HG02840 (cell line): ENCODE measurements around the gene RASGRP1.
"Not testable (repeated sequence)": the region's sequence is repeated elsewhere in the genome, so short reads cannot be mapped to it uniquely, and the experiment has no call there.

Experiments used
- ATAC-seq: cut with Tn5 transposase; IDR thresholded peaks from one replicate; pipeline ENCODE4 v1.9.1; 2021; ENCODE audit warnings: mild to moderate bottlenecking, moderate library complexity, moderate number of reproducible peaks; ENCODE audit not compliant: unreplicated experiment, low FRiP score

RASGRP1 gene

DNA sequence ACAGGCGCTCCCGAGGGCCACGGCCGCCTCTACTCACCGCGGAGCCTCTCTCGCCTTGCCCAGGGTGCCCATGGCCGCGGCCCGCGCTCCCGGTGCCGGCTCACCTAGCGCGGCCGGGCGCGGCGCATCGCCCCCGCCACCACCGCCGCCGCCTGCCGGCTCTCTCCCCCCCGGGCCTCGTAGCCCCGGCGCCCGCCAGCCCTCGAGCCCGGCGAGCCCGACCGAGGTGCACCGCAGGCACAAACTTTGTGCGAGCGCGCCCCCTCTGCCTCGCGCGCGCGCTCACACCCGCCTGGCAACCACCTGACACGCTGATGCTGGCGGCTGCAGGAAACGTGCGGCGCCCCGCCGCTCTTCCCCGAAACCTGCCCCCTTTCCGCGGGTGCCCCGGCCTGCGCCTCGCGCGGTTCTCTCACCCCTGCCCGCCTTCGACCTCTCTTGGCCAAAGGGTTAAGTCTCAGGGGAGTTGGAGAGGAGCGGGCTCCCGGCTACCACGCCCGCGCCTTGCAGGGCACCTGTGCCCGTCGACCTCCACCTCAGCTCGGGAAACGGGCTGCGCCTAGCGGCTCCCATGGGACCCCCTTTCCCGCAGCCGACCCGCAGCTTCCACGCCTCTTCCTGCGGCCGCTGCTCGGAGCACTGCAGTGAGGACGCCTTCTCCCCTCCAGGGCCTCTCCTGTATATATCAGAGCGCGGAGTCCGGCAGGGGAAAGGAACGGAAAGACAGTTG lies at the start of gene RASGRP1:
RASGRP1 (minus strand) TSS at position 258 of the 730 bp plus-strand sequence; CDS start at position 72, 186 bp downstream.
- ATAC-seq: peak; percentile 40

DNA sequence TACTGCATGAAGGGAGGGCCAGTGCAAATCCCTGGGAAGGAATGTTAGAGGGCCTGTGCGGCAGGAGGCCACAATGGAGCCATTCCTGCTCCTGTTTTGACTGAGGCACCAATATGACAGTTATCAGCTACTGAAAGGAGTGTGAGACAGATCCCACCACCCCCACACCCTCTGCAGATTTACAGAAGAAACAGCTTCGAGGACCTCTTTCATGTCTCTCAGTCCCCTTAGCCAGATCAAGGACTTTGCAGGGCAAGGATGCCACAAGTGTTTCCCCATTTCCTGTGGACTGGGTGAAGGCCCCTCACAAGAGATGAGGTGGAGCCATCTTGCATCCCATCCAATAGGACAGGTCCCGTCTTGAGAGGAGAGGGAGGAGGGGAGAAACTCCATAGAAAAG lies 48.5 kb upstream of the RASGRP1 start:
- no peak for ATAC-seq

DNA sequence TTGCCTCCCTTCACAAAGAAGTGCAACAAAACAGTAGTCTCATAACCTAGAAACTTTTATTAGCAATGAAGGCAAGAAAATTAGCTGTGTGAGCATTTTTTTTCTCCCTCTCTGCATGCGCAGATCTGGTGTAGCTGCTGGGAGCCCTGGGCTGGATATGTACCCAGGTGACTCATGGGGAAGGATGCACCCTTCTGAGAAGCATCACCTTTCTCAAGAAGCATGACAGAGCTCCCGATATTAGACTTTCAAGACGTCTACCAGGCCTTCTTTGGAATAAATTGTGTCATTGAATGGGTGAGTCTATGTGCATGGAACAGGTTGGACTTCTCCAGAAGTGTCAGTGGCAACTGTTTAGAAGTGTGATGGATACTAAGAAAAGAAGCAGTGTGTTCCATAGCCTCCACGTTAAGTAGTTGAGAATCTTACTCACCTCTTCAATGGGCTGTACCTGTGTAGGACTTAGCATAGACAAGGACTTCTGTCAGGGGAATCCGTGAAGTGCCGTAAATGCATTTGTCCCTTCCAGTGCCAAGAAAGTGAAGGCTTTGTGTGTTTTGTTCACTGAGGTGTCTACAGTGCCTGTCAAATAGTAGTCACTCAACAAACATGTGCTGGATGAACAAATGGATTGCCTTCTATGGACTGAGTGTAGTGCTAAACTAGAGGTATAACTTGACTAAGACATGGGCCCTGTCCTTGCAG lies 47.7 kb upstream of the RASGRP1 start:
- no peak for ATAC-seq

DNA sequence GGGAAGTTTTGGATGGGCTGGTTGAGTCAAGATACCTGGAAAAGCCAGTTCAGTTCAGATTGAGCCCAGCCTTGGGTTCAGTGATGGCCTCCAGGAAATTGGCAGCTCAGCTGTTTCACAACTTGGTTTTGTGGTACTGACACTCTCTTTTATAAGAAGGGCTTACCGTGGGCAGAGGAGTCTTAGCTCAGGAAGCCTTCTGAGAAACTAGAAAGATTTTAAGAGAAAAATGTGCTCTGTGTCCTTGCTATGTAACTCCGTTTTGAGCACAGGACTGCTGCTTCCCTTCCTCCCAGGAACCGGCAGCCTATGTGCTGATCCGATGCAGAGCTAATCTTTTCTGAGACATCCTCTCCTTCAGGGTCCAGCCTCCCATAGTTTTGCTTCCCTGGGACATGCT lies 46.6 kb upstream of the RASGRP1 start:
- no peak for ATAC-seq

DNA sequence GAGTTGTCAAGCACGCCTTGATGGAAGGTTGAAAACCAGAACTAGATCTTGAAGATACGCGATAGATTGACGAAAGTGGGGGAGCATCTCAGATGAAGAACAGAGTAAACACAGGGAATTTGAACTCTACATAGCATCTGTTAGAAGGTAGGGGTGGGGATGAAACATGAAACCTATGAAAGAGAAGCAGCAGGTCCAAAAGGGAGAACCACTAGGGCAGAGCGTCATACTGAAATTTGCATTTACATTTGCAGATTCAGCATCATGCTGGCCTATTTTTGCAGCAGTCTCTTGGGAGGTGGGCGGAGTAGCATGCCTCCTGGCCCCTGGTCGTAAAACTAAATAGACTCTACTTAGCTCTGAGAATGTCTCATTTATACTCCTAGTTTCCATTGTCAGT lies 46.1 kb upstream of the RASGRP1 start:
- ATAC-seq: no peak

DNA sequence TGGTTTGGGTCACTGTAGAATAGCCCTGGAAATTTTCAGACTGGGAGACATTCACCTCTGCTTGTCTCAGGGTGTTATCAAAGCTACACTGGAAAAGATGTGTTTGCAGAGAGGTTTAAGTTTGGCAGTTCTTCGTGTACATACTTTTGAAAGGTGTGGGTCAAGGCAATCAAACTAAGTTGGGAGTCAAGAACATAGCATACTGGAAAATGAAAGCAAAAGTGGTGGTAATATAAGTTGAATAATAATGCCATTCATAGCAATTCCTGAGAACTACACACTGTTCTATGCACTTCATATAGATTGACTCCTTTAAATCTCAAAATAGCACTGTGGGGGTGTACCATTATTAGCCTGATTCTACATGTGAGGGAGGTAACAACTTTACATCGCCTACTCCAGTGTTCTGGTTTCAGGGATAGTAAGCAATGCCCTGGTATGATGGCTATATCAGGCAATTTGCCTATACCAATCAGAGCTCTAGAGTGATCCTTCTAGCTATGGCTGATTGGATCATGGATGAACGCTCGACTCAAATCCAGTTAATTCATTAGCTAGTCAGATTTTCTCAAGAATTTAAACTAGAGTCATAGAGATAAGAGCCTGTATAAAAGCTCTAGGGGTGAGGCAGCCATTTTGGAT lies 44.6 kb upstream of the RASGRP1 start:
- no peak for ATAC-seq

DNA sequence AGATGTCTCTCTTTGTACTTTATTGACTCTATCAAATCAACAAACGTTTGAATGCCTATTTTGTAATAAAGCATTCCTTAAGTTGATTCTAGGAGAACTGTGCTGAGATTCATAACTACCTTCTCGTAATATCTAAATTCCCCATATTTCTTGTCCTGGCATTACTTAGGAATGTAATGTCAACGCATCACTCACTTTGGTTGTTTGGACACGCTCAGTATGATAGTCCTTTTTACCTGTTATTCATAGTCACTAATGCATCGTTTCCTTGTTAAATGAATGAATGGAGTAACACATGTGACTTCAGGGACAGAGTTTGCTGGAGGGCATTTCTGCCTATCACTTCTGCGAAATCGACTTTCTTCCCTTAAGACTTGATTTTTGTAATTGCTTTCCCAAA lies 44.1 kb upstream of the RASGRP1 start:
- no peak for ATAC-seq

DNA sequence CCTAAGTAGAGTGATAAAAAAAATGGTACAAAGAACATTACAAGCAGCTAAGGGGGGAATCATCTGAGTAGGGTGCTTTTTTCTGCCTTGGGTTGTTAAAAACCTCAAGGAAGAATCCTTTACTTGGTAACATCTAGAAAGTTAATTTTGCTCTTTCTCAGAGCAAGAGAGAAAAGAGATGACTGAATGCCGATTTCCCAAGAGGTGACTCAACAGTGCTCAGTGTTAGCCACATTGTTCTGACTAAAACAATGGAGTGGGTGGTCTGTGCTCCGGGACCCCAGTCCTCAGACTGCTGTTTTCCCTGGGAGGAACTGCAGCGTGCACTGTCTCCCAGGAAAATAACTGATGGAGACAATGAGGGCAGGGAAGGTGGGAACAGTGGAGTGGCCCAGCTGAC lies 41.1 kb upstream of the RASGRP1 start:
- no peak for ATAC-seq

DNA sequence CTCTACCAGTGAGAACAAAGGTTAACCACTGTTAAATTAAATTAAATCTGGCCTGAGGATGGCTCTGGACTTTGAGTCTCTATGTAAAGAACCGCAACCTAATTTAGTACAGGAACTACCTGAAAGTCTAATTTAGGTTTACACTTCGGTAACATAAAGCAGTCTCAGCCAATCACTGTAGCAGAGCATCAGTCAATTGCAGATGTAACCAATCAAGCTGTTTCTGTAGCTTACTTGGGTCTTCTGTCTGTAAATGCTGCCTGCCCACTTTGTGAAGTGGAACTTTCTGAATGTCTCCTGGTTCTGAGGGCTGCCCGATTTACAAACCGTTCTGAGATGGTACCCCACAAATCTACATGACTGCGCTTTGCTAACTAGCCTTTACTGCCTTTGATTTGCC lies 39.1 kb upstream of the RASGRP1 start:
- no peak for ATAC-seq

DNA sequence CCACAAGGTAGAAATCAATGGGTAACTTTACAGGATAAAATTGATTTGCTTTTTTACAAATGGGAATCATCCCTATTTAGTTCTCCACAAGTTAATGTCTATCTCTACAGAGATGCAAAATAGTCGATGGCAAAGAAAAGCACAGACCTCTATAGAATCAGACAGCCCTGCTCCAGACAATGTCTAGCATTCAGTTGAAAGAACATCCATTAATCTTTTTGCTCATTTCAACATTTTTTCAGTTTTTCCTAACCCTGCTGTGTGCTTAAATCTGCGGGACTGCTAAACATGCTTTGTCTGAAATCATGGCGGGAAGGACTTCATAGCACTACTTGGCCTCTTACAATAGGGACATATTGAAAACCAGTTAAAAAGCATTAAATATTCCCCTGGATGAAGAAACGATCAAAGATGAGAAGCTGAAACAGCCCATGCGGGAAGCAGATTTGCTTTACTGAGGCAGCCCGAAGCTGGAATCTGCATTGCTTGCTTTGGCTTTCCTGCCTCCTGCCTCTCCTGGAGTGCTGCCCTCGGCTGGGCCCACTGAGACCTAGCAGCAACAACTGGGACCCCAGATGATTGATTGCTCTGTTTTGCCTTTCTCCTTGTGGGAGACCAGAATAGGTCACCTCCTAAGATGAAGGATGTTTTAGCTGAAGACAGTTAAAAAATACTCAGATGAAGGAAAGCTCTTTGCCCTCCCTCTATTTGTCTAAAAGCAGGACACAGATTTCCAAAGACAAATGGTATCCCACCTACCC lies 38.5 kb upstream of the RASGRP1 start:
- ATAC-seq: no peak

DNA sequence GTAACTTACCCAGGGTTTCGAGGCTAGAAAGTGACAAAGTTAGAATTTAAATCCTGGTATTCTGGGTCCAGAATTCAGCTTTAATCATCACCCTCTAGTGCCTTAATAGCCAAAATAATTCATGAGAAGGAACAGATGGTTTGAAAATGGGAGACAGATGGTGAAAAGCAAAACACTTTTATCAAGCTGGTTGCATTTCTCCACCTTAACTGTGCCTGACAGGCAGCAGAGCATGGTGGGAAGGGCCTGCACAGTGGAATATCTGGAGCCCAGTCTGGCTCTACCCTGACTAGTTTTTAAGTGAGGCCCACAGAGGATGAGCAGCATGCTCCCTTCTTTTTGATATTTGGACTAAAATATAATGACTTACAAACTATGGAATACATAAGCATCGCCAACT lies 35.6 kb upstream of the RASGRP1 start:
- no peak for ATAC-seq

DNA sequence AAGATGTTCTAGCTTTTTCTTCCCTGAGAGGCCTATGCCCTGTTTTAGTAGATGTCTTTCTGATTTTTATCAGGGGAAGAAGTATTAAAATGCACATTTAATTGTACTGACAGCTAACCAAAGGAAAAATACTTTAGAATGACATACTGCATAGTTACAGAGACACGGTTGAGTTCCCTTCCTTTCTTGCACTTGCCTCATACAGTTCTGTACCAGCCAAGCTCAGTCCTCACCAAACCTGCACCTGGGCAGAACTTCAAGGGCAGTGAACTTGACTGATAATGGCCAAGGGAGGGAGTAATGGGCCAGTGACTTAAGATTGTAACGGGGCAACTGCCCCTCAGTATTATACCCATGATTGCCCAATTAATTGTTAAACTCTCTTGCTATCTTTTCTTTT lies 34.1 kb upstream of the RASGRP1 start:
- no peak for ATAC-seq

DNA sequence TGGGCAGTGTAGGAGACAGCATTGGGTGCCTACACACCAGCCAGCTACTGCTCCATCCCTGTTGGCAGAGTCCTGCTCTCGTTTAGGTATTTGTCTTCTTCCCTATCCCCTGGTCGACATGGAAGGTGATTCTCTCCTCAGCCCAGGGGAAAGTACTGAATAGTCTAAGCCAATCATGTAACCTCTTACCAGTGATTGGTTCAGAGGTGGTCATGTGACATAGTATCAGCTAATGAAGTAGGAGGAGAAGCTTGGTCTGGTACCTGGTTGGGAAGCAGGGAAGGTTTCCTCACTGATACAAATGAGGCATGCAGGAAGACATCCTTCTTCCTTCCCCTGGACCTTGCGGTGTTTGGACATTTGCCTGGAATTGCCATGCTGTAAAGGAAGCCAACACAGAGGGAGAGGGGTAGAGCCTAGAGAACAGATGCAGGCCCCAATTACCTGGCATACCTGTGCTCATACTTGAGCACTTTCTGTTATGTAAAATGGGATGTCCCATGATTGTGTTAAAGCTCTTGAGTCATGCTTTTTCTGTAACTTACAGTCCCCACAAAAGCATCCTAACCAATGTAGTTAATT lies 32.7 kb upstream of the RASGRP1 start:
- ATAC-seq: no peak

DNA sequence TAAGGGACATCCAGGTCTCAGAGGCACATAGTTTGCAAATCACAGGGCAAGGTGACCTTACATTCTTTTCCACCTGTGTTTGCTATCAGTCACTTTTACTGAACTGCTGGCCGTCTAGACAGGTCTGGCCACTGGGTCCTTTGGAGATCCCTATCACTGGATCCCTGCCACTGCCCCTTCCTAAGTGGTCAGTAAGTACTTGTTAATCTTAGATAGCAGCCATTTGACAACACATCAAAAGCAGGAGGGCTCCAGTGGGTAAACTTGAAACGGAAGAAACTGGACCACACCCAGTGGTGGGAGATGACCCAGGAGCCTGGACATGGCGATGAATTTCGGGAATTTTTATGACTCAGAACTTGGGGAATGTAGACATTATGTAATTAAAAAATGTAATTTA lies 28.9 kb upstream of the RASGRP1 start:
- ATAC-seq: no peak

DNA sequence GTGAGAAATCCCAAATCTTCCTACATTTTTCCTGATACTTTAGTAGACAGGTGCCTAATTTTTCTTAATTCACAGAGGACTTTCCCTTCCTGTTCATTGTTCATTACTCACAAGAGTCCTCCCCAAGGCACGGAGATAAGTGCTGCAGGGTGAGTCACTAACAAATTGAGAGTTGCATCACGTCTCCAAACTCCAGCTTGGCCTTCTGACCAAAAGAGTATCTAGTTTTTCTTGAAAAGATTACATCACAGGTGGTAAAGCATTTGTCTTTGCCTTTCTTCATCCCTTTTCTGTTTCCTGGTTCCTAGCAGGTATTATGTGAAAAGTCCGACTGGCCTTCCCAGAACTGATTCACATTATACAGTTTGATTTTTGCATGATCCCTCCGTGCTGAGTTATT lies 24.9 kb upstream of the RASGRP1 start:
- ATAC-seq: no peak

DNA sequence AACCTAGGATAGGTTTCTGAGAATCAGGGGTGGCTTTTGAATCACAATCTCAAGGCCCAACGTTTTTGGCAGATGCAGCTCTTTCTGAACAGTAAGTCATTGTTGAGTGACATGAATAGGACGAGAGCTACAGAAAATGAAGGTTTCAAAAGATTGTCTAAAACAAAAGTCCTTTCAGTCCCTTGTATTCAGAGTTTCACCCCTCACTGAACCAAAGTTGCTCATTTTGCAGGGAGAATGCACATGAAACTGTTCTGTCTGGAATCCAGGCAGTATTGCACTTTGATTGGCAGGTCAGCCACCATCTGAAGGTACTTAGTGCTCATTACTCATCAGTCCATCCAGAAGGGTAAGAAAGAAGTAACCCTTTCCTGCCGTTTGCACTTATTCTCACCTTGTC lies 24.1 kb upstream of the RASGRP1 start:
- no peak for ATAC-seq

DNA sequence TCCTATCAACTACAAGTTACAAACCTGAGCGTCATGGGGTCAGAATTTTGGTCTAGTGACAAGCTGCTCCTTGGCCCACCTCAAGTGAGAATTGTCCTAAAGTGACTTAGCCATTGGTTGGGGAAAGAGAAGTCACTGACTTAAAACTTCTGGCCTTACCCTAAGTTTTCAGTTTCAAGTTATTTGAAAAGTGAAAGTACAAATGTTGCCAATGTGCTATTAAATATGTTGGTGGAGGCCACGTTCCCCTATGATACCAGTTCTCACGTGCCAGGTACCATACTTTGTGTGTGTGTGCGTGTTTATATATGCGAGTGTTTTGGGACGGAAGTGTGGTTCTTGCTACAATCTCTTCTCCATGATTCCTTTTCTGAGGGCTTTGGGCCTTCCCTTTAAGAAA lies 22.6 kb upstream of the RASGRP1 start:
- ATAC-seq: no peak

DNA sequence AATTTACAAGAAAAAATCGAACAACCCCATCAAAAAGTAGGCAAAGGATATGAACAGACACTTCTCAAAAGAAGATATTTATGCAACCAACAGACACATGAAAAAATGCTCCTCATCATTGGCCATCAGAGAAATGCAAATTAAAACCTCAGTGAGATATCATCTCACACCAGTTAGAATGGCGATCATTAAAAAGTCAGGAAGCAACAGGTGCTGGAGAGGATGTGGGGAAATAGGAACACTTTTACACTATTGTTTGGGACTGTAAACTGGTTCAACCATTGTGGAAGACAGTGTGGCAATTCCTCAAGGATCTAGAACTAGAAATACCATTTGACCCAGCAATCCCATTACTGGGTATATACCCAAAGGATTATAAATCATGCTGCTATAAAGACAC lies 21.4 kb upstream of the RASGRP1 start:
- ATAC-seq: not testable (repeated sequence)

DNA sequence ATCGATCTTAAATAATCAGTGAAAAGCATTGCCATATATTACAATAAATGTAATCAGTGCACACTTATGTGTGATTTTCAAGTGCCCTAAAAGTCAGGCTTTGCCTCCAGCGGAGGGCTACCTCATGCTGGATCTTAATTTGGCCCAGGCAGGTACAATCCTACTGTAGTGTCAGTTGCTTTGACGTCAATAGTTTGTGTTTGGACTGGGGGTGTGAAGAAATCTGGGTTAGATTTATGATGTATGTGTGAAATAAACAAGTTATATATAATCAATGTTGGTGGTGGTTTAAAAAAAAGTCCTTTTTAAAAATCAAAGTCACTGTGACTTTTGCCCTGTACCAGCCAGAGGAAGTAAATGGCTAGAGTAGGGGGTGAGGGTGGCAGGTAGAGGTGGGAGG lies 14.0 kb upstream of the RASGRP1 start:
- ATAC-seq: no peak

DNA sequence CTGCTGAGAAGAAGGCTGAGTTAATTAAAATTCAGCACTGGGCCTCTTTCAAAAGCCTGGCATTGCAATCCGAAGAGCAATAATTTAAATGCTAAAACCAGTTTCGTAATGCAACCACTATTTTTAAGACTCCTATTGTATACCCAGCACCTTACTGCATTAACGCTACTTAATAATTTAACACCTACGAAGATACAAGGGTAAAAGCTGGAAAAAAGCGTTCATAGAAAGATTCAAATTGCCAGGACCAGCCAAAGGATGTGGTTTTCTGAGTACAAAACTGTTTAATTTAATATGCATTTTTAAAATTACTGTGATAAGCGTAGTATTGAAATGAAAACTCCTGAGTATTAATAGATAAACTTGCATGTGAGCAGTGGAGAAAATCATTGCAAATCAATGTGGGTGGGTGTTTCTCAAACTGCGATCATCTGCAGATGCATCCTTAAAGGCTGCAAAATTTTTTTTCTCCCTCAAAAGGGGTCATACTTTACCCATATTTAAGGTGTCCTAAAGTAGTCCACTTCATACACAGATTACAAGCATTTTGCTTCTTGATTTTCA lies 12.9 kb upstream of the RASGRP1 start:
- no peak for ATAC-seq
